22Rv1 (cell line): ENCODE results near the gene ATXN10.

Experiments used
- CTCF ChIP-seq: fragments of 450-650 bp; IDR thresholded peaks from 2 replicates; pipeline ENCODE4 v1.5.1; 2017; ENCODE audit warnings: mild to moderate bottlenecking
- ZFX ChIP-seq: fragments of 450-650 bp; IDR thresholded peaks from 2 replicates; pipeline ENCODE4 v1.6.1; 2017; ENCODE audit warnings: antibody characterized with exemption, borderline replicate concordance

GRCh38 chr22:45667486-45667885, 4.1 kb upstream of the ATXN10 start:
- TF ChIP-seq CTCF (no peak), ZFX (no peak)
